ACC112 (cell line): Measurements from ENCODE around the gene C2orf80.
"Not testable (repeated sequence)": the region's sequence is repeated elsewhere in the genome, so short reads cannot be mapped to it uniquely, and the experiment has no call there.

Experiments used
- H2AFZ ChIP-seq: fragments of 200-600 bp; sonication (generic); one replicate; pipeline ENCODE4 v1.6.0; 2017; ENCODE audit warnings: antibody characterized with exemption, low read length; ENCODE audit not compliant: unreplicated experiment
- H3K27ac ChIP-seq: fragments of 200-600 bp; sonication (generic); 2 replicates; pipeline ENCODE4 v1.5.1; 2014; ENCODE audit warnings: low read depth, mild to moderate bottlenecking, antibody characterized with exemption, low read length, moderate library complexity
- H3K27me3 ChIP-seq: fragments of 200-600 bp; sonication (generic); 2 replicates; pipeline ENCODE4 v1.6.1; 2014; ENCODE audit warnings: mild to moderate bottlenecking, antibody characterized with exemption, low read length, moderate library complexity, mixed read lengths; ENCODE audit not compliant: insufficient read depth
- H3K36me3 ChIP-seq: fragments of 200-600 bp; sonication (generic); 2 replicates; pipeline ENCODE4 v1.6.1; 2016; ENCODE audit warnings: mild to moderate bottlenecking, antibody characterized with exemption, low read length, moderate library complexity, mixed read lengths; ENCODE audit not compliant: insufficient read depth
- H3K4me1 ChIP-seq: fragments of 200-600 bp; sonication (generic); one replicate; pipeline ENCODE4 v1.6.1; 2016; ENCODE audit warnings: low read length, mixed read lengths; ENCODE audit not compliant: insufficient read depth, unreplicated experiment, control insufficient read depth
- H3K4me3 ChIP-seq: fragments of 200-600 bp; sonication (generic); 2 replicates; pipeline ENCODE4 v1.5.1; 2014; ENCODE audit warnings: mild to moderate bottlenecking, low read depth, low read length
- H3K79me2 ChIP-seq: fragments of 200-600 bp; sonication (generic); one replicate; pipeline ENCODE4 v1.6.0; 2016; ENCODE audit warnings: low read length; ENCODE audit not compliant: control insufficient read depth, unreplicated experiment, insufficient read depth

The C2orf80 gene

GRCh38 chr2:208150094-208150493 lies 39.7 kb downstream of the C2orf80 start:
- Histone ChIP-seq H3K27me3 (peaks cover 26% of the 10 kb centered on the region; the same call in 1 of the 2 replicates), H3K36me3 (no peaks in the 10 kb centered on the region), H3K79me2 (no peaks in the 10 kb centered on the region)

DNA sequence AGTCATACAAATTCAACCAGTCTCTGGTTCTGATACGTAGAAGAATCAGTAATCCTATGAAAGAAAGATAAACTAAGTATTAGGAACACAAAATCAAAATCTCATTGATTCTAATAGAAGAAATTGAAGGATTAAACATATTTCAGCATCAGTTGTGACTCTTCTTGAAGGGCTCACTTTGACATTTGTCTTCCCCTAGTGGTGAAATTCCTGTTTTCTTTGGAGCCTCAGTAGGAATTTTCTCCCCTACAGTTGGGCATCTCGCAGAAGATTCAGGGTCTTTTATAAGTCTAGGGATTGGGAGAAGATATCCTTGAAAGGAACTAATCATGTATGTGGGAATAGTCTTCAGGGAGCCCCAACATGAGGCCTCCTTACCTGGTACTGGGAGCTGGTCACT lies 41.0 kb downstream of the C2orf80 start:
- Histone ChIP-seq H3K4me3 (no peak overlapping the region), H3K36me3 (no peaks in the 10 kb centered on the region), H2AFZ (no peak overlapping the region), H3K79me2 (no peaks in the 10 kb centered on the region), H3K27ac (no peak overlapping the region), H3K27me3 (peaks cover 26% of the 10 kb centered on the region; the same call in 1 of the 2 replicates), H3K4me1 (no peaks in the 10 kb centered on the region)

More at GRCh38 chr2:208150094-208150493, 39.7 kb downstream of the C2orf80 start:
- no peak overlapping the region for H2AFZ ChIP-seq
- H3K4me3 ChIP-seq = no peak overlapping the region
- no peaks in the 10 kb centered on the region for H3K4me1 ChIP-seq
- no peak overlapping the region for H3K27ac ChIP-seq

DNA sequence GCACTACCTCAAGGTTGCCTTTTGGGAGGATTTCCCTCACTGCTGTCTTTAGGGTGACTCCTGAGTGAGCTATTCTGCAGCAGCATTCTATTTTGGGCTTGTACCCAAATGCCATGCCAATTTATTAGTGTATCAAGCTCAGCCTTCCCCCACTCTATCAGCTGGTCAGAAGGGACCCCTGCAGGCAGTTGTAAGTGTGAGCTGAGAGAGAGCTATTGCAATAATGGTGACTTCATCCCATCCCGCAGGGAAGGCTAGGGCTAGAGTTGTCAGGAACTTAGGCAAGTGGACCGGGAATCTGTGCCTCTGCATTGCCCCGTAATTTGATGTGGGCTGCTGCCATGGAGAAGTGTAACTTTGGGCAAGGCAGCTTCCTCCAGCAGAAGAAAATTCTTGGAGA lies 42.1 kb downstream of the C2orf80 start:
- Histone ChIP-seq H3K27ac (no peak overlapping the region), H3K27me3 (peaks cover 26% of the 10 kb centered on the region; the same call in 1 of the 2 replicates), H3K36me3 (no peaks in the 10 kb centered on the region), H3K4me3 (no peak overlapping the region), H3K4me1 (no peaks in the 10 kb centered on the region), H2AFZ (no peak overlapping the region), H3K79me2 (no peaks in the 10 kb centered on the region)

GRCh38 chr2:208147008-208147407 lies 42.8 kb downstream of the C2orf80 start:
- Histone ChIP-seq H3K27ac (no peak overlapping the region), H2AFZ (no peak overlapping the region), H3K36me3 (no peaks in the 10 kb centered on the region), H3K27me3 (peaks cover 26% of the 10 kb centered on the region; the same call in 1 of the 2 replicates), H3K4me1 (no peaks in the 10 kb centered on the region), H3K4me3 (no peak overlapping the region), H3K79me2 (no peaks in the 10 kb centered on the region)

GRCh38 chr2:208146006-208146405 lies 43.8 kb downstream of the C2orf80 start, which contains the start of gene CRYGB:
TSS of gene CRYGB (minus strand) at chr2:208146158. CDS start at chr2:208146120, 38 bp downstream.
- no peak within 1 kb of the TSS for H2AFZ ChIP-seq
- no peak within 1 kb of the TSS for H3K4me3 ChIP-seq
- H3K4me1 ChIP-seq = no peaks in the 10 kb centered on the region
- H3K27me3 ChIP-seq = peaks cover 19% of the 10 kb centered on the region; the same call in 1 of the 2 replicates
- H3K79me2 ChIP-seq = no peaks in the 10 kb centered on the region
- H3K36me3 ChIP-seq = no peaks in the 10 kb centered on the region
- no peak within 1 kb of the TSS for H3K27ac ChIP-seq

GRCh38 chr2:208142925-208143799 lies 46.7 kb downstream of the C2orf80 start:
- Histone ChIP-seq H3K27me3 (0 out of 2 replicates have a peak, but pooled peaks cover 3% of the 10 kb centered on the region), H3K4me3 (no peak overlapping the region), H3K4me1 (no peaks in the 10 kb centered on the region), H3K27ac (no peak overlapping the region), H2AFZ (no peak overlapping the region), H3K36me3 (no peaks in the 10 kb centered on the region), H3K79me2 (no peaks in the 10 kb centered on the region)

GRCh38 chr2:208142240-208142924 lies 47.4 kb downstream of the C2orf80 start:
- Histone ChIP-seq H3K79me2 (no peaks in the 10 kb centered on the region), H2AFZ (no peak overlapping the region), H3K27ac (no peak overlapping the region)

GRCh38 chr2:208139447-208139846 lies 50.4 kb downstream of the C2orf80 start:
- H3K27ac ChIP-seq = no peak overlapping the region
- H3K36me3 ChIP-seq = no peaks in the 10 kb centered on the region
- no peaks in the 10 kb centered on the region for H3K4me1 ChIP-seq
- no peak overlapping the region for H2AFZ ChIP-seq
- H3K4me3 ChIP-seq = no peak overlapping the region
- no peaks in the 10 kb centered on the region for H3K27me3 ChIP-seq
- H3K79me2 ChIP-seq = no peaks in the 10 kb centered on the region

More at GRCh38 chr2:208142240-208142924, 47.4 kb downstream of the C2orf80 start:
- H3K4me3 ChIP-seq = no peak overlapping the region
- H3K4me1 ChIP-seq = no peaks in the 10 kb centered on the region
- H3K27me3 ChIP-seq = 0 out of 2 replicates have a peak, but pooled peaks cover 3% of the 10 kb centered on the region
- no peaks in the 10 kb centered on the region for H3K36me3 ChIP-seq

DNA sequence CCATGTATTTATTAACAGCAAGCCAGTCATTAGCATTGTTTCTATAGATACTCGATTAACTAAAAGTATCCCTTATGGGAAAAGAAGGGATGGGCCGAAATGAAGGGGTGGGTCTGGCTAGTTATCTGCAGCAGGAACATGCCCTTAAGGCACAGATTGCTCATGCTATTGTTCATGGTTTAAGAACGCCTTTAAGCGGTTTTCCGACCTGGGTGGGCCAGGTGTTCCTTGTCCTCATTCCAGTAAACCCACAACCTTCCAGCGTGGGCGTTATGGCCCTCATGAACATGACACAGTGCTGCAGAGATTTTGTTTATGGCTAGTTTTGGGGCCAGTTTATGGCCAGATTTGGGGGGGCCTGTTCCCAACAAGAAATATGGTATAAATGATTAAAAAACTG lies 51.5 kb downstream of the C2orf80 start:
- H3K4me1 ChIP-seq, H3K27me3 ChIP-seq, H2AFZ ChIP-seq, H3K27ac ChIP-seq, H3K36me3 ChIP-seq, H3K79me2 ChIP-seq, H3K4me3 ChIP-seq: not testable (repeated sequence)

DNA sequence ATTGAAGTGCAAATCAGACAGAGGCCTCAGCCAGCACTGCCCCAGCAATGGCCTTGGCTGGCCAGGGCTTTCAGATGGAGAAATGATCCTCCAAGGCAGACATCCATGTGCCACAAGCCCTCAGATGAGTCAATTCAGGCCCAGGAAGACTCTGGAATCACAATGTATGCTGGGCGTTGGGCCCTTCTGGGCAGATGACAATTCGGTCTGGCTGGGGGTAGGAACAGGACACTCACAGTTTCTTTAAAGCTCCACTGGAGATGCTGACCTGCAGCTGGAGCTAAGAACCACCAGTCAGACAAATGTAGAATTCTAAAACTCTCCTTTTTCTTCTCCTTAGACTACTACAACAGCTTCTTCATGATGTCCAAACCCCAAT lies 53.1 kb downstream of the C2orf80 start:
- Histone ChIP-seq H2AFZ (no peak overlapping the region), H3K4me1 (no peaks in the 10 kb centered on the region), H3K36me3 (no peaks in the 10 kb centered on the region), H3K79me2 (no peaks in the 10 kb centered on the region), H3K27me3 (no peaks in the 10 kb centered on the region), H3K27ac (no peak overlapping the region), H3K4me3 (no peak overlapping the region)
